ENCODE measurements around the gene PARD3B.

The PARD3B gene

GRCh38 chr2:205659922-205660321 lies 1114.6 kb downstream of the PARD3B start:
- no peak for DNase-seq (ENCODE audit: low read depth)

DNA sequence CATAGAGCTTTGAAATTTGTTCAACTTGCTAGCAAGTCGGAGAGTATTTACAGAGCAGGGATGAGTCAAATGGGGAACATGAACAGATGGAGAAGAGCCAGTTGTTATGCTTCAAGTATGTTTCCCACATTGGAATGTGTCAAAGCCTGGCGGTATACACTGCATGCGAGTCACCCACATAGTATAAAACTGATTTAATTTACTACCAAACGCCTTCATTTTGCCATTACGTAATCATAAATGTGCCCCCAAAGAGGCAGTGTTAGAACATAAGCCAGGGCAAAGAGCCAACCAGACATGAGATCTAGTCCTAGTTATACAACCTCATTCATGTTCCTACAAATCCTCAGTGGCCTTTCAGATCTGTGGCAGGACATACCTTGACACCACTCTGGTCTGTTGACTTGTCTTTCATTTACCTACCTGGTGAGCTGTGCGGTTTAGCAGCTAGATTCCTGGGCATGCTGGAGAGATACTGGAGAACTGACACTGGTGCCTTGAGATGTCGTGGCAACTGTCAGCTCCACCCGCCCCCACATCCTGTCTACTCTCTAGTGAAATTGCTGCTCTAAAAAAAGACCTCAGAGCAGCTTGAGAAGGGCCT lies 1115.3 kb downstream of the PARD3B start:
- DNase-seq (ENCODE audit: low read depth): no peak

DNA sequence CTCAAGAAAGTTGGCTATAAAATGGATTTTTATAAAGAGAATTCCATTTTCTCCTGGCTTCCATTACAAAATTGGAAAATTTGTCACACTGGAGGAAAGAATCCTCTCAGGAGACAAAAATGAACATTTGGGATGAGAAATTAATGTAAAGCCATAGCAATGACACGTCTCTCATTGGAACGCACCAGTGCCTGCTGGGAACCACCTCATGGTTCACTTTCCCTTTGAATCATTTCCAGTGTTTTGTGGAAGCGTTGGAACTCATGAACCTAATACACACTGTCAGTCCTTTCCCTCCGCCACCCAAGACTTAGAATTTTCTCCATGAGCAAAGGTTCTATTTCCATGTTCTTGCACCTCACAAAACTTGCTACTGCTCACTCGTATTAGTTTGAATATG lies 1116.0 kb downstream of the PARD3B start:
- no peak for DNase-seq (ENCODE audit: low read depth)

DNA sequence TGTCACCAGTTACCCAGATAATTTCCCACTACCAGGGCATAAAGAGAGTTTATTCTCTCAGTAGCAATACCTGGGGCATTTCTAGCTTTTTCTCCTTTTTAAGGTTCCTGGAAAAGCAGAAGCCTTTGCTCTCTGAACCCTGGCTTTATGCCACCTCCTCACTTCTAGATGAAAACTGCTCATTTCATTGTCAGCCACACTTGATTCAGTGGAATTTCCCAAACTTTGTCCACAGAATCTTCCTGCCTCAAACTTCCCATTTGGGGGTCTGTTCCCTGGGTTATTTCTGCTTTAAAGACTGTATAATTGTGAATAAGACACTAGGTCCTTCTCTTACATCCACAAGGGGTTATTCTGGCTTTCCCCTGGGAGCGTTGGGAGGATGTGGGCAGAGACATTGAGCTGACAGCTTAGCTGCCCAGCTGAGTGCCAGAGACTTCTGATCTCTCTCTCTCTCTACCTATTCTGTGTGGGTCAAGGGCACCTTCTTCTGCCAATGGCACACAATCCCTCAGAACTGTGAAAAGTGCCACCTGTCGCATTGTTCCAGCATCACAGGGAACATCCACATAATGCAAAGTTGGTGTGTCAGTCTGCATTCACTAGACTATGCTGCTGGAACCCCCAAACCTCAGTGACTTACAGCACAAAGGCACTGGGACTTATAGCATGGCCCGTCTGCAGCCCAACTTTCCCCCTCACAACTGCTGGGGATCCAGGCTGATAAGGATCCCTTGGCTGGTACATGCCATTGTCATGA lies 1117.1 kb downstream of the PARD3B start:
- DNase-seq (ENCODE audit: low read depth): no peak

GRCh38 chr2:205665791-205666190 lies 1120.5 kb downstream of the PARD3B start:
- DNase-seq (ENCODE audit: low read depth): no peak
